CD4-positive, alpha-beta T cell treated with Interleukin-10 for 1 hour (primary cell): ENCODE data around the gene TTYH3.

Source experiments
- DNase-seq: peaks from one replicate; pipeline ENCODE4 v3.0.0-alpha.2; 2020

TTYH3 gene

DNA sequence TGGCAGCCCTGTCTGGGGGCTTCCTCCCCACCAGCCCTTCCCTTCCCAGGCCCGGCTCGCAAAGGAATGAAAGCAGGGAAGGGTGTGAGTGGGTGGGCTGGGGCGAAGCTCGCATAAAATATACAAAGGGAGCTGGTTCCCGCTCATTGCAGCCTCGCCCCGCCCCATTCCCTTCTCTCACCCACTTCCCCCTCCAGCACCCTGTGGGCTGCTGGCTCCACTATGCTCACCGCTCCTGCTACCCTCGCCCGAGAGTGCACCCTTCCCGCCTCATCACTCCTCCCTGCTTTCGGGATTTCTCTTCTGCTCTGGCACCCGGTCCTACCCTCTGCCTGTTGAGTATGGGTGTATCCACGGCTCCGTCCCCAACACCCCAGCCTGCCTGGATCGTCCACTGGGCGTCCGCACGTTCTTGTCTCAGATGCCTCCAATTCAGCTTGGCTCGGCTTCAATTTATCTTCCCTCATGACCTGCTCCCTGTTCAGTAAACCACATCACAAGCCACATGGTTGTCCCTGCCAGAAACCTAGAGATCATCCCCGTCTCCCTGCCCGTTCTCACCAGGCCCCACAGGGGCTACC, 14.4 kb upstream of the TTYH3 start:
- DNase-seq: no peak

- no peak for DNase-seq
Measured at GRCh38 chr7:2619116-2619515, 12.7 kb upstream of the TTYH3 start.

GRCh38 chr7:2621061-2621828, 10.5 kb upstream of the TTYH3 start:
- DNase-seq: no peak

GRCh38 chr7:2621948-2622640, 9.7 kb upstream of the TTYH3 start:
- DNase-seq: no peak

DNA sequence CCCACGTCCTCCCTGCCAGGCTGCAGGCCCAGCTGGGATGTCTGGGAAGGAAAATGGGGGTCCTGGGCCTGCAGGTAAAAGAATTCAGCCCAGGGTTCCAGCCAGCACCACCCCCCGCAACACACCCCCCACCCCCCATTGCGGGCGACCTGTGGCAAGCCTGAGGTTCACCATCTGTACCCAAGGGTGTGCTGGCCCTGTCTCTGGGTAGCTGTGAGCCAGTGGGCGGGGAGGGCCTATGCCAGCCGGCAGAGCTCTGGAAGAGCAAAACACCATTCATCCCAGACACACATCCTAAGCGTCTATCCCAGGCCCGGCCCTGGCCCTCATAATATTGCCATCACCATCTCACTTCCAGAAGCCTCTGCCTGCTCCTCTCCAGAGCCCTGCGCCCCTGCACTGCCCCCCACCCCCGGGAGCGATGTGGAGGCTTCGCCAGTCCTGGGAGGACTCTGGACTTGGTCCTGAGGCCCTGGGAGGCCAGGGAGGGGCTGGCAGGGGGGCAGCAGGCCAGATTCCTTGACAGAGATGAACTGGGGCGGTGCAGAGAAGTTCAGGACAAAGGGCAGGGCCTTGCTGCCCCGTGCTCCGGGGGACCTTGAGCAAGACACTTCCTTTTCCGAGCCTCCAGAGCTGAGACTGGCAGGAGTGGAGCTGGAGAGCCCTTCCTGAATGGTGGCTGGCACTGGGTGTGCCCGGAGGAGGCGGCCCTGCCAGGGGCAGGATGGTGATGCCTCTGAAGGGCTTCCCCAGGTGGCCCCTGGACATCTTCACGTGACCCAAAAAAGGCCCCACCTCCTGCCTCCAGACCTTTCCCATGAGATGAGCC, 8.7 kb upstream of the TTYH3 start:
- DNase-seq: no peak

DNA sequence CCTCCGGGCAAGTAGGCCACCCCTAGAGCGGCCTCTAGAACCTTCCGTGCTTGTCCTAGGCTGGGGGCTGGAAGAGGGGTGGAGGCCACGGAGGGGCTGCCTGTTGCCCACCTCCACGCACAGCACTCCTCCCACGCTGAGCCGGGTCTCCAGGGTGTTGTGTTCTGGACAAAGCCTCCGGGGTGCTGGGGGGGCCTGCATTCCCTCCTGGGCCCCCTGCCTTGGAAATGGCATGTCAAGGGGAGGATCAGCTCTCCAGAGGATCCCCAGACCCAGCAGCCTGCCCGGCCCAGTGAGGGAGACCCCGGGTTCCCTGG, 8.1 kb upstream of the TTYH3 start:
- no peak for DNase-seq

GRCh38 chr7:2624293-2624886, 7.4 kb upstream of the TTYH3 start:
- DNase-seq: no peak

DNA sequence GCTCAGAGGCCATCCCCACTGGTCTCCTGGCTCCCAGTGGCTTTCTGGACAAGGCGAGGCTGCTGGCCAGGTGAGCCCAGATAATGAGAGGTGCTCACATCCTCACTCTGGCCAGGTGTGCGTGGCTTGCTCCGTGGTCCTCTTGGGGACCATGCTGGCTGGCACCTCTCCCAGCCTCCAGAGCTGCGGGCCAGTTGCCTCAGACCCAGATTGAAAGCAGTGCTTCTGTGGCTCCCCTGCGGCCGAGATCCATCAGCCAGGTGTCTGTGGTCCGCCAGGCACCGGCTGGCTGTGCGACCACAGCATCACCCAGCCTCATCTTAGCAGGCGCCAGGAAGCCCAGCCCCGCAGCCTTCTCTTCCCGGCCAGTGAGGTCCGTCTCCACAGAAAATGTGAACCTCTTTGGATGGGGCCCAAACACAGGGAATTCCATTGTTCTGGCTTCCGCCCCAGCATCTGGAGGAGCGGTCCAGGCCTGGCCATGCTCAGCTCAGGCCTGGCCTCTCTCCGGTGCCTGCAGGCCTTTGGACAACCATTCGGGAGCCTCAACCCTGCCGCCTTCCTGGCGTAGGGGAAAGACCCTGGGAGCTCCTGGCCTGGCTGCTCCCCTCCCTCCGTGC, 5.2 kb upstream of the TTYH3 start:
- DNase-seq: no peak

- DNase-seq: no peak
Measured at GRCh38 chr7:2627258-2628129, 4.3 kb upstream of the TTYH3 start.

- DNase-seq: no peak
Measured at GRCh38 chr7:2628130-2628482, 3.7 kb upstream of the TTYH3 start.

GRCh38 chr7:2628891-2629290, 2.9 kb upstream of the TTYH3 start:
- DNase-seq: no peak

DNA sequence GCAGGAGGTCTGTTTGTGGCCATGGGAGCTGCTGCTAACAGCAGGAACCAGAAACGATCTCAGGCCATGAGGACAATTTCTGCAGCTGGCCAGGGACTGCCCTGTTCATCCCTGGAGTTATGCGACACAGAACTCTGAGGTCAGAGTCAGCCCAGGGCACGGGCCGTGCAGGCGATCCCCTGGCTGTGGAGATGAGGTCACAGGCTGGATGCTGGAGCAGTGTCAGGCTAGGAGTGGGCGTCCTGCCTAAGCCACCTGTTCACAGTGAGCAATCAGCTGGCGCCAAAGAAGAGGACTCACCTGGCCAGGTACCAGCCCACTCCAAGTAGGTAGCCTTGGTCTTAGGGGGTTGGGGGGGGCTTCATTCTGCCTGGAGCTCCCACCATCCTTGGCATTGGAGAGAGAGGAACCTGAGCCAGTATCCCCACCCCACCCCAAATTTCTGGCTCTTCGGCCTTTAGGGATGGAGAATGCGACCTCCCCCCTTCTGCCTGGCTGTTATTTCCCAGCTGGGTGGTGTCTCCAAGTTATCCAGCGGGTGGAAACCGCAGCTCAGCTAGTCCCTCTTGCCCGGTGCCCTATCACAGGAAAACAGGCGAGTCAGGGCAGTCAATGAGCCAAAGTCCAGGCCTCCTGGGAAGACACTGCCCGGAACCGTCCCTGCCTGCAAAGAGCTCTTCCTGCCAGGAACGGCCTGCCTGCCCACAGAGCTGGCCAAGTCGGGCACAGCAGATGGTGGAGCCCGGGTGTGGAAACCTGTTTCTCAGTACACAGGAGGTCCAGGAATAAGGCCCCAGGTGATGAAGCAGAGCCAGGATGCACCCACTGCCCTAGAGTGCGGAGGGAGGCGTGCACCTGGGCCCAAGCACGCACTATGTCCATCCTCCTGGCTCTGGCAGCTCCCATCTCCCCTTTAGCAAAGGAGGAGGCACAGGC, 1.8 kb upstream of the TTYH3 start:
- no peak for DNase-seq

DNA sequence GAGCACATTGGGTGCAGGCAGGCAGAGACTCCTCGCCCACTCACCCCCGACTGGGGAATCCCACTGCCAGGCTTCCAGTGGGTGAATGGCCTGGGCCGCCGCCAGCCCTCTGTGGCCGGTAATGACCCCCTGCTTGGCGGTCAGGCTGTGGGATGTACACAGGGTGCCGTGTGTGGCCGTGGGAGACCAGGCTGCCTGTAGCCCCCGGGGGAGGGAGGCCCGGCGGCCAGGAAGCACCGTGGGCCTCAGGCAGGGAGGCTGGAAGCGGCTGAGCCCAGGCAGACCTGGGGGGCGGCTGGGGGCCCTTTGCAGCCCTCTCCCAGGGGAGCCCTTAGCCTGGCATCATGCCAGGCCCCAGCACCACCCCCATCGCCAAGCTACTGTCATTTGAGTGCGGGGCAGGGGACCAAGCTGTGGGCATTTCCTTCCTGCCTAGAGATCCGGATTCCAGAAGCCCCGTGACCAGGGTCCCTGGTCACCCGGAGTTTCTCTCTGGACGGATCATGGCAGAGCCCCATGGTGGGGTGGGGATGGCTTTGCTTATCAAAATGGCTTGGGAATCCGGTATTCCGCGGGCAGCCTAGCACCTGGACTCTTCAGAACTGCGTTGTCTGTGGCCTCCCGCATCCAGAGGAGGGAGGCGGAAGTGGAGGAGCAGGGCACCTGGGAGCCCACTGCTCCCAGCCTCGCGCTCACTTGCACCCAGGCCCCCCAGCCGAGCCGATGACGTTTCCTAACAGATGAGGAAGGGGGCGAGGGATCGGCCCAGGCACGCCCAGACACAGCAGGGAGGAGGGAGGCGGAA, 1.1 kb downstream of the TTYH3 start:
- peak; percentile 36 for DNase-seq

DNA sequence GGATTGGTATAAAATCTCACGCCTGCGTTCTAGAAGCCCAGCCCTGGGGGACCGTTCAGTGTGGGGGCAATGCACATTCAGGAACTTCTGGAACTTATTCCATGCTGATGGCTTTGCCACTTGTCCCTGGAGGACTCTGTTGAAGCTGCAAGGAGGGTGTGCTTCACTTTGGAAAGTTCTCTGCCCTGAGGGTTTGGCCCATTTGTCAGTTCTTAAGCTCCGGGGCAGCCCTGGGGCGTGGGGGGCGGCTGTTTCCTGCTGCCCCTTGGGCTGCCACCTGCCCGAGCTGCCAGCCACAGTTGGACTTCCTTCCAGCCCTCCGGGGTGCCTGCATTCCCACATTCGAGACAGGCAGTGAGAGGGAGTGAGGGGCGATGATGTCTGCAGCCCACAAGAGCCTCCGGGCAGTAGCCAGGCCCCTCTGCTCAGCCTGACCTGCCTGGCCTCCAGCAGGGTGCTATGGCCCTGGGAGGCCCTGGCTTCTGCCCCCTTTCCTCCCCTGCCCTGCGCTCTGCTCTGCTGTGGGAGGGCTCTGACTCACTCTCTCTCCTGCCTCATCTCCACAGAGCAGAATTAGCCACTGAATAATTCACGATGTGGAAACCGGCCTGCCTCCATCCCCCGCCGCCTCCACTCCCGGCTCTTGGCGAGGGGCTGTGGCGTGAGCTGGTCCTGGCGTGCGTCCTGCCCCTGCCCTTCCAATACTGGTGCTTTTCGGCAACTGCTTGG, 1.9 kb downstream of the TTYH3 start:
- DNase-seq: peak; percentile 9

DNA sequence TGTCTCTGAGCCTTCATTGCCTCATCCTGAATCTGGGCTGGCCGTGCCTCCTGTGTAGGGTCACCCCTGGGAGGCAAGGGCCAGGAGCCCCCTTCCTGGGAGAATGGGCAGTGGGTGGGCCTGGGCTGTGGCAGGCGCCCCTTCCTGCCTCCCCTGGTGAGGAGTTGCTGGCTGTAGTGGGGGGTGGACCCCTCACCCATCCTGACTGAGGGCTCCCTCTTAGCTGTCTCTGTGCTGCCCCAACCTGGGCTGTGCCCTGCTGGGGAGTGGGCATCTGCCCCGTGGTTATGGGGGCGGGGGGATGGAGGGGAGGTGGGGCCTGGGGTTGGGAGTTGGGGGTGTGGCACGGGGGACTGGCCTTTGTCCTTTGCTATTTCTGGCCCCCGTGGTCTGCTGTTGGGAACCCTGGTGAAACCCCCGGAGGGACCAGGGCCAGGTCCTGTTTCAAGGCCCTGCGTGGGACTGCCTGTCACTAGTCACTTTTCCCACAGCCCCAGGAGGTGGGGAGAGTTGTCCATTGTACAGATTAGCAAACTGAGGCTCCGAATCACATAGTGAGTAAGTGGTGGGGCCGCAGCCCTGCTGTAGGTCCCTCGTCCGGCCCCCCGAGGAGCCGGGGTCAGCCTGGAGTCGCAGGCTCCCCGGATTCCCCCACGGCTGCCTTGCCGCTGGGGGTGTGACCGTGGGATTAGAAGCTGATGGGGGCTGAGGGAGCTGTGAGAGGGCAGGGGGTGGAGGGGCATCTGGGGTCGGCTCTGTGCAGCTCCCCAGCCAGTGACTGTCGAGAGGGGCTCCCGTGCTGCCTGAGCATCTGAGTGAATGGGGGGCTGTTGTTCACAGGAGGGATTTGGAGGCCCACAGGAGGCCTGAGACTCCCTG, 2.7 kb downstream of the TTYH3 start:
- no peak for DNase-seq

GRCh38 chr7:2635148-2635668, 3.4 kb downstream of the TTYH3 start:
- DNase-seq: no peak
